HEK293T (cell line): ENCODE measurements around the gene CD82.

Source experiments
- FOXK2 ChIP-seq: fragments of 450-650 bp; IDR thresholded peaks from 2 replicates; pipeline ENCODE4 v1.6.1; 2016; ENCODE audit warnings: mild to moderate bottlenecking
- HDGF ChIP-seq: fragments of 450-650 bp; IDR thresholded peaks from 2 replicates; pipeline ENCODE4 v1.6.1; 2017; ENCODE audit warnings: antibody characterized with exemption, borderline replicate concordance
- NFRKB ChIP-seq: fragments of 450-650 bp; IDR thresholded peaks from 2 replicates; pipeline ENCODE4 v1.6.1; 2016; ENCODE audit warnings: mild to moderate bottlenecking, moderate library complexity

DNA sequence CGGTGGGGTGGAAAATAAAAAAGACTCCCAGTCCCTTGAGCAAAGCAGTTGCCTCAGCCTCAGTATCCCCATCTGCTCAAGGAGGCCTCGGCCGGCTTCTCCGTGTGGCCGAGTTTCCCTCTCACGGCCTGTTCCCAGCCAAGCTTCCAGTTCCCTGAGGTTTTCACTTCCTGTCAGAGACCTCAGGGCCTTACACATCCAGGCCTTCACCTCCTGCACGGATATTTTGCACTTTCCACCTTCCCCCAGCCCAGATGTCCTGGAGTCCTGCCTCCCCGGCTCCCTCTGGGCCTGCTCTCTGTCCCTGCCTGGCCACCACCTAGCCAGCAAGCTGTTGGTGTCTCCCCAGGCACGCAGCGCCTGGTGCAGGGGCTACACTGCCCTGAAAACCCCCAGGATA is 41.1 kb upstream of the CD82 start:
- TF ChIP-seq FOXK2, result no peak
- no peak for TF ChIP-seq HDGF
- no peak for TF ChIP-seq NFRKB
